ENCODE results near the gene CSNK2A2.

DNA sequence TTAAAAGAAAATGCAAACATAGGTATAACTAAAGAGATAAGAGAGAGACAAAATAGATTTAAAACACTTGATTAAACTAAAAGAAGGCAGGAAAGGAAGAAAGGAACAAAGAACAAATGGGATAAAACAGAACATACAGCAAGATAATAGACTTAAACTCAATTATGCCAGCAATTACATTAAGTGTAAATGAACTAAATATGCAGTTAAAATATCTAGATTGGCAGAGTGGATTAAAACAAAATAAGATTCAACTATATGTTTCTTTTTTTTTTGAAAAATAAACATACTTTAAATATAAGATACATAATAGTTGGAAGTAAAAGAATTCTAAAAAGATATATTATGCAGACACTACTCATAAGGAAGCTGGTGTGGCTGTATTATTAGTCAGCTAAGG is 59.1 kb downstream of the CSNK2A2 start:
- TF ChIP-seq, protein P1, sequence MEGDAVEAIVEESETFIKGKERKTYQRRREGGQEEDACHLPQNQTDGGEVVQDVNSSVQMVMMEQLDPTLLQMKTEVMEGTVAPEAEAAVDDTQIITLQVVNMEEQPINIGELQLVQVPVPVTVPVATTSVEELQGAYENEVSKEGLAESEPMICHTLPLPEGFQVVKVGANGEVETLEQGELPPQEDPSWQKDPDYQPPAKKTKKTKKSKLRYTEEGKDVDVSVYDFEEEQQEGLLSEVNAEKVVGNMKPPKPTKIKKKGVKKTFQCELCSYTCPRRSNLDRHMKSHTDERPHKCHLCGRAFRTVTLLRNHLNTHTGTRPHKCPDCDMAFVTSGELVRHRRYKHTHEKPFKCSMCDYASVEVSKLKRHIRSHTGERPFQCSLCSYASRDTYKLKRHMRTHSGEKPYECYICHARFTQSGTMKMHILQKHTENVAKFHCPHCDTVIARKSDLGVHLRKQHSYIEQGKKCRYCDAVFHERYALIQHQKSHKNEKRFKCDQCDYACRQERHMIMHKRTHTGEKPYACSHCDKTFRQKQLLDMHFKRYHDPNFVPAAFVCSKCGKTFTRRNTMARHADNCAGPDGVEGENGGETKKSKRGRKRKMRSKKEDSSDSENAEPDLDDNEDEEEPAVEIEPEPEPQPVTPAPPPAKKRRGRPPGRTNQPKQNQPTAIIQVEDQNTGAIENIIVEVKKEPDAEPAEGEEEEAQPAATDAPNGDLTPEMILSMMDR (IDR thresholded peaks at IDR 0.05; ENCODE audit: poor library complexity): no peak
- TF ChIP-seq EZH2 (IDR thresholded peaks at IDR 0.05; ENCODE audit: borderline replicate concordance): no peak
